Measurements from ENCODE around the gene DAZAP1.

DNA sequence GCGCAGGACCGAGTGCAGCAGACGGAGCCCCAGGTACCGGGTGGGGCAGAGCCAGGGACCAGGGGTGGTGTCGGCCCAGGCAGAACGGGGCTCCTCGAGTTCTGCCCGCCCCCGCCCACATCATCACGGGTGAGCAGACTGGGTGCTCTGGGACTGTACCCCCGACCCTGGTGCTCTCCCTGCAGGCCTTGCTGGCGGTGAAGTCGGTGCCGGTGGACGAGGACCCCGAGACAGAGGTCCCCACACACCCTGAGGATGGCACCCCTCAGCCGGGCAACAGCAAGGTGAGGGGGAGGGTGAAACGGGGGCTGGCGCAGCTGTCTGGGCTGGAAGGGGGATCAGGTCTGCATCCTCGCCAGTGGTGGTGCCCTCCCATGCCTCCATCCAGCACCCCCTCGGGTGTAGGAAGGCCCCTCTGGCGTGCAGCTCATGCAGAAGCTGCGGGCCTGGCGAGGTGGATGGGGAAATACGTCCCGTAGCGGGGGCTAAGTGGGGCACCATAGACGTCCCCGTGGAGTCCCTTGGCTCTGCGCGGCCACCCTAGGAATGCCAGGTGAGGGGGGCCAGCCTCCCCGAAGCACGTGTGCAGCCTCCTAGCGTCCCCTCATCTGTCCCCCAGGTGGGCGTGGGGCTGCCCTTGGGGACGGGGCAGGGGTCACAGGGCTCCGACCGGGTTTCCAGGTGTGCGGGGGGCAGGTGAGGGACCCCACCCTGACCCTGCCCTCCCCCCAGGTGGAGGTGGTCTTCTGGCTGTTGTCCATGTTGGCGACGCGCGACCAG, 48.9 kb downstream of the DAZAP1 start:
- no peak for TF ChIP-seq POLR2A (IDR thresholded peaks at IDR 0.05)
- TF ChIP-seq, protein P1, sequence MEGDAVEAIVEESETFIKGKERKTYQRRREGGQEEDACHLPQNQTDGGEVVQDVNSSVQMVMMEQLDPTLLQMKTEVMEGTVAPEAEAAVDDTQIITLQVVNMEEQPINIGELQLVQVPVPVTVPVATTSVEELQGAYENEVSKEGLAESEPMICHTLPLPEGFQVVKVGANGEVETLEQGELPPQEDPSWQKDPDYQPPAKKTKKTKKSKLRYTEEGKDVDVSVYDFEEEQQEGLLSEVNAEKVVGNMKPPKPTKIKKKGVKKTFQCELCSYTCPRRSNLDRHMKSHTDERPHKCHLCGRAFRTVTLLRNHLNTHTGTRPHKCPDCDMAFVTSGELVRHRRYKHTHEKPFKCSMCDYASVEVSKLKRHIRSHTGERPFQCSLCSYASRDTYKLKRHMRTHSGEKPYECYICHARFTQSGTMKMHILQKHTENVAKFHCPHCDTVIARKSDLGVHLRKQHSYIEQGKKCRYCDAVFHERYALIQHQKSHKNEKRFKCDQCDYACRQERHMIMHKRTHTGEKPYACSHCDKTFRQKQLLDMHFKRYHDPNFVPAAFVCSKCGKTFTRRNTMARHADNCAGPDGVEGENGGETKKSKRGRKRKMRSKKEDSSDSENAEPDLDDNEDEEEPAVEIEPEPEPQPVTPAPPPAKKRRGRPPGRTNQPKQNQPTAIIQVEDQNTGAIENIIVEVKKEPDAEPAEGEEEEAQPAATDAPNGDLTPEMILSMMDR (IDR thresholded peaks at IDR 0.05): no peak
